ENCODE measurements around the gene ZNF609.

Gene ZNF609

GRCh38 chr15:64460206-64460723 lies at the start of gene ZNF609:
ZNF609 (plus strand) TSS chr15:64460578; CDS start chr15:64499420, 38,842 bp downstream.
- DNase-seq, result peak; percentile 68 to 75

- no peak for DNase-seq
Observed at GRCh38 chr15:64412216-64412615, 48.2 kb upstream of the ZNF609 start.

GRCh38 chr15:64422697-64423096 lies 37.7 kb upstream of the ZNF609 start:
- DNase-seq, result no peak

GRCh38 chr15:64423970-64424369 lies 36.4 kb upstream of the ZNF609 start:
- no peak for DNase-seq

- no peak for DNase-seq
Observed at GRCh38 chr15:64425221-64425620, 35.2 kb upstream of the ZNF609 start.

- no peak for DNase-seq
Observed at GRCh38 chr15:64426845-64427465, 33.4 kb upstream of the ZNF609 start.

GRCh38 chr15:64429448-64429847 lies 30.9 kb upstream of the ZNF609 start:
- DNase-seq, result no peak

GRCh38 chr15:64430000-64430735 lies 30.2 kb upstream of the ZNF609 start:
- DNase-seq, result peak in 1 of 2 experiments; percentile 9

GRCh38 chr15:64437982-64438381 lies 22.4 kb upstream of the ZNF609 start:
- no peak for DNase-seq

GRCh38 chr15:64438653-64439447 lies 21.5 kb upstream of the ZNF609 start:
- DNase-seq, result no peak

GRCh38 chr15:64441852-64442251 lies 18.5 kb upstream of the ZNF609 start:
- no peak for DNase-seq

GRCh38 chr15:64443016-64443415 lies 17.4 kb upstream of the ZNF609 start:
- DNase-seq, result no peak

GRCh38 chr15:64443747-64444621 lies 16.4 kb upstream of the ZNF609 start:
- no peak for DNase-seq

- no peak for DNase-seq
Observed at GRCh38 chr15:64444836-64445235, 15.5 kb upstream of the ZNF609 start.

GRCh38 chr15:64447536-64448315 lies 12.7 kb upstream of the ZNF609 start:
- no peak for DNase-seq

- no peak for DNase-seq
Observed at GRCh38 chr15:64452988-64453688, 7.2 kb upstream of the ZNF609 start.

- DNase-seq, result no peak
Observed at GRCh38 chr15:64453689-64454037, 6.7 kb upstream of the ZNF609 start.

- no peak for DNase-seq
Observed at GRCh38 chr15:64454282-64454681, 6.1 kb upstream of the ZNF609 start.

GRCh38 chr15:64455961-64456371 lies 4.4 kb upstream of the ZNF609 start:
- DNase-seq, result no peak

GRCh38 chr15:64456634-64457108 lies 3.7 kb upstream of the ZNF609 start:
- no peak for DNase-seq

Measured in NCI-H187 (cell line).